ENCODE data around the gene USP1. TPM values are rescaled to one million over a fixed set of nuclear protein-coding genes. Genes with fewer than 3 reads are reported as not detected.

USP1 gene
- polyA plus RNA-seq, 1 experiment = 4.3 TPM

- Histone ChIP-seq H3K36me3 (ENCODE audit: control insufficient read depth, insufficient read depth, low read length) (no peaks in the 10 kb centered on the region), H3K4me3 (ENCODE audit: low read depth, low read length) (no peak overlapping the region), H3K27me3 (ENCODE audit: control insufficient read depth, insufficient read depth, low read length) (no peaks in the 10 kb centered on the region)
- ChIA-PET CTCF (interaction anchor here (0.6 to 1.5 kb wide), 3 partner anchors 8 to 247 kb away, joined by 3 to 5 read pairs (median 3); no protein-coding TSS in a partner anchor), POLR2A (no interaction called here)
- DNase-seq (ENCODE audit: low read depth) = no peak
- TF ChIP-seq, protein P1, sequence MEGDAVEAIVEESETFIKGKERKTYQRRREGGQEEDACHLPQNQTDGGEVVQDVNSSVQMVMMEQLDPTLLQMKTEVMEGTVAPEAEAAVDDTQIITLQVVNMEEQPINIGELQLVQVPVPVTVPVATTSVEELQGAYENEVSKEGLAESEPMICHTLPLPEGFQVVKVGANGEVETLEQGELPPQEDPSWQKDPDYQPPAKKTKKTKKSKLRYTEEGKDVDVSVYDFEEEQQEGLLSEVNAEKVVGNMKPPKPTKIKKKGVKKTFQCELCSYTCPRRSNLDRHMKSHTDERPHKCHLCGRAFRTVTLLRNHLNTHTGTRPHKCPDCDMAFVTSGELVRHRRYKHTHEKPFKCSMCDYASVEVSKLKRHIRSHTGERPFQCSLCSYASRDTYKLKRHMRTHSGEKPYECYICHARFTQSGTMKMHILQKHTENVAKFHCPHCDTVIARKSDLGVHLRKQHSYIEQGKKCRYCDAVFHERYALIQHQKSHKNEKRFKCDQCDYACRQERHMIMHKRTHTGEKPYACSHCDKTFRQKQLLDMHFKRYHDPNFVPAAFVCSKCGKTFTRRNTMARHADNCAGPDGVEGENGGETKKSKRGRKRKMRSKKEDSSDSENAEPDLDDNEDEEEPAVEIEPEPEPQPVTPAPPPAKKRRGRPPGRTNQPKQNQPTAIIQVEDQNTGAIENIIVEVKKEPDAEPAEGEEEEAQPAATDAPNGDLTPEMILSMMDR (IDR thresholded peaks at IDR 0.05; ENCODE audit: insufficient read depth, low read depth, low read length) = no peak
These were observed 63.4 kb downstream of the USP1 start for GRCh38 chr1:62500210-62500609.

Other genes with a start within 250 kb of the USP1 start
- gene L1TD1, start 242.2 kb upstream of the USP1 start, polyA plus RNA-seq (2011; rRNA removed) = 0.01 TPM in 1 of 2 replicates, not detected in the other
- 0.05 and 0.06 TPM in 2 replicates for gene KANK4, start 117.6 kb upstream of the USP1 start, polyA plus RNA-seq (2011; rRNA removed)
- gene ANGPTL3, start 160.5 kb downstream of the USP1 start, polyA plus RNA-seq (2011; rRNA removed) = not detected in 2 replicates